PC-9 (cell line): Measurements from ENCODE around the gene DHX58.

Experiments
- EZH2 ChIP-seq: fragments of 200-600 bp; sonication (generic); IDR thresholded peaks from 2 replicates; pipeline ENCODE4 v1.8.0; 2017; ENCODE audit warnings: antibody characterized with exemption, low read depth
- TF ChIP-seq, protein P1 (sequence below): fragments of 200-600 bp; sonication (generic); conservative IDR thresholded peaks from 2 replicates; pipeline ENCODE4 v1.6.1; 2017; ENCODE audit warnings: mixed run types, antibody characterized with exemption, mild to moderate bottlenecking, moderate library complexity

- TF ChIP-seq, protein P1, sequence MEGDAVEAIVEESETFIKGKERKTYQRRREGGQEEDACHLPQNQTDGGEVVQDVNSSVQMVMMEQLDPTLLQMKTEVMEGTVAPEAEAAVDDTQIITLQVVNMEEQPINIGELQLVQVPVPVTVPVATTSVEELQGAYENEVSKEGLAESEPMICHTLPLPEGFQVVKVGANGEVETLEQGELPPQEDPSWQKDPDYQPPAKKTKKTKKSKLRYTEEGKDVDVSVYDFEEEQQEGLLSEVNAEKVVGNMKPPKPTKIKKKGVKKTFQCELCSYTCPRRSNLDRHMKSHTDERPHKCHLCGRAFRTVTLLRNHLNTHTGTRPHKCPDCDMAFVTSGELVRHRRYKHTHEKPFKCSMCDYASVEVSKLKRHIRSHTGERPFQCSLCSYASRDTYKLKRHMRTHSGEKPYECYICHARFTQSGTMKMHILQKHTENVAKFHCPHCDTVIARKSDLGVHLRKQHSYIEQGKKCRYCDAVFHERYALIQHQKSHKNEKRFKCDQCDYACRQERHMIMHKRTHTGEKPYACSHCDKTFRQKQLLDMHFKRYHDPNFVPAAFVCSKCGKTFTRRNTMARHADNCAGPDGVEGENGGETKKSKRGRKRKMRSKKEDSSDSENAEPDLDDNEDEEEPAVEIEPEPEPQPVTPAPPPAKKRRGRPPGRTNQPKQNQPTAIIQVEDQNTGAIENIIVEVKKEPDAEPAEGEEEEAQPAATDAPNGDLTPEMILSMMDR, result no peak
- TF ChIP-seq EZH2, result no peak
These were observed 7.8 kb upstream of the DHX58 start for GRCh38 chr17:42120161-42120769.
